Ishikawa (cell line): ENCODE results near the gene SLC45A3.

Experiments used
- CEBPB ChIP-seq: IDR thresholded peaks from 2 replicates; pipeline ENCODE4 v1.6.1; 2012
- CREB1 ChIP-seq: IDR thresholded peaks from 2 replicates; pipeline ENCODE4 v1.6.1; 2012; ENCODE audit warnings: low read depth
- EGR1 ChIP-seq: IDR thresholded peaks from 2 replicates; pipeline ENCODE4 v1.6.1; 2012
- EP300 ChIP-seq: IDR thresholded peaks from 2 replicates; pipeline ENCODE4 v1.6.1; 2012; ENCODE audit warnings: borderline replicate concordance
- FOXM1 ChIP-seq: IDR thresholded peaks from 2 replicates; pipeline ENCODE4 v1.6.1; 2012; ENCODE audit warnings: low read depth, borderline replicate concordance
- MAX ChIP-seq: IDR thresholded peaks from 2 replicates; pipeline ENCODE4 v1.6.1; 2012
- NFIC ChIP-seq: IDR thresholded peaks from 2 replicates; pipeline ENCODE4 v1.6.1; 2012
- RAD21 ChIP-seq: IDR thresholded peaks from 2 replicates; pipeline ENCODE4 v1.6.1; 2012; ENCODE audit warnings: low read depth
- REST ChIP-seq: IDR thresholded peaks from 2 replicates; pipeline ENCODE4 v1.6.1; 2012; ENCODE audit warnings: low read depth, mild to moderate bottlenecking
- TAF1 ChIP-seq: IDR thresholded peaks from 2 replicates; pipeline ENCODE4 v1.6.1; 2012; ENCODE audit warnings: low read depth, mild to moderate bottlenecking
- TCF12 ChIP-seq: IDR thresholded peaks from 2 replicates; pipeline ENCODE4 v1.6.1; 2012; ENCODE audit warnings: low read depth
- TEAD4 ChIP-seq: IDR thresholded peaks from 2 replicates; pipeline ENCODE4 v1.6.1; 2012
- USF1 ChIP-seq: IDR thresholded peaks from 2 replicates; pipeline ENCODE4 v1.6.1; 2012
- YY1 ChIP-seq: IDR thresholded peaks from 2 replicates; pipeline ENCODE4 v1.6.1; 2012; ENCODE audit warnings: low read depth
- ZBTB7A ChIP-seq: IDR thresholded peaks from 2 replicates; pipeline ENCODE4 v1.6.1; 2012; ENCODE audit warnings: low read depth

SLC45A3 gene

GRCh38 chr1:205719762-205720161 is 39.5 kb upstream of the SLC45A3 start:
- TF ChIP-seq MAX (no peak), TAF1 (no peak)

GRCh38 chr1:205719015-205719414 is 38.7 kb upstream of the SLC45A3 start:
- TF ChIP-seq EP300 (no peak), TEAD4 (no peak), NFIC (no peak), USF1 (no peak), ZBTB7A (no peak), EGR1 (no peak), TCF12 (no peak), YY1 (no peak), REST (no peak), RAD21 (no peak), MAX (no peak)

- TF ChIP-seq MAX, result no peak
- no peak for TF ChIP-seq FOXM1
- no peak for TF ChIP-seq TAF1
- no peak for TF ChIP-seq EP300
- TF ChIP-seq CREB1, result no peak
- TF ChIP-seq CEBPB, result no peak
- no peak for TF ChIP-seq TCF12
- TF ChIP-seq ZBTB7A, result no peak
- TF ChIP-seq NFIC, result no peak
- no peak for TF ChIP-seq TEAD4
- no peak for TF ChIP-seq YY1
- TF ChIP-seq REST, result no peak
- TF ChIP-seq EGR1, result no peak
- TF ChIP-seq USF1, result no peak
- TF ChIP-seq RAD21, result no peak
Measured at GRCh38 chr1:205716371-205717132, 36.2 kb upstream of the SLC45A3 start.

- TF ChIP-seq EGR1 (no peak), TCF12 (no peak), RAD21 (no peak), YY1 (no peak), CREB1 (no peak)
Measured at GRCh38 chr1:205715628-205716027, 35.3 kb upstream of the SLC45A3 start.

- TF ChIP-seq MAX, result no peak
Measured at GRCh38 chr1:205714906-205715246, 34.6 kb upstream of the SLC45A3 start.

- TF ChIP-seq REST (no peak), RAD21 (no peak), TAF1 (no peak), USF1 (no peak), NFIC (no peak), CREB1 (no peak), FOXM1 (no peak), TCF12 (no peak), CEBPB (no peak)
Measured at GRCh38 chr1:205714190-205714905, 34.0 kb upstream of the SLC45A3 start.
